SJCRH30 (cell line): ENCODE results near the gene PRELID3B. TPM values are rescaled to one million over a fixed set of nuclear protein-coding genes. Genes with fewer than 3 reads are reported as not detected.

Experiments used
- DNase-seq, 2 experiments: peaks; one replicate each; pipeline ENCODE4 v3.0.0-alpha.2; 2015 to 2020
- H3K27ac ChIP-seq: fragments of 250-450 bp; sonication (Bioruptor Pico); 2 replicates; pipeline ENCODE4 v1.5.1; 2020; ENCODE audit warnings: mild to moderate bottlenecking, moderate library complexity
- H3K27me3 ChIP-seq: fragments of 250-450 bp; sonication (Bioruptor Pico); 2 replicates; pipeline ENCODE4 v1.5.1; 2020; ENCODE audit warnings: mild to moderate bottlenecking, moderate library complexity
- H3K36me3 ChIP-seq: fragments of 250-450 bp; sonication (Bioruptor Pico); 2 replicates; pipeline ENCODE4 v1.5.1; 2020; ENCODE audit warnings: mild to moderate bottlenecking, moderate library complexity
- H3K4me1 ChIP-seq: fragments of 250-450 bp; sonication (Bioruptor Pico); 2 replicates; pipeline ENCODE4 v1.5.1; 2020; ENCODE audit warnings: mild to moderate bottlenecking, moderate library complexity
- H3K4me3 ChIP-seq: fragments of 250-450 bp; sonication (Bioruptor Pico); 2 replicates; pipeline ENCODE4 v1.5.1; 2020; ENCODE audit warnings: mild to moderate bottlenecking, moderate library complexity
- H3K9me3 ChIP-seq: fragments of 250-450 bp; sonication (Bioruptor Pico); replicated peaks from 2 replicates; pipeline ENCODE4 v1.5.1; 2020; ENCODE audit warnings: mild to moderate bottlenecking, moderate library complexity
- total RNA-seq: library from RNA; depleted of rRNA; stranded (reverse); fragments of >200 nt; shearing (Covaris generic); gene quantifications from 2 replicates; pipeline ENCODE4 v1.2.3, GENCODE V29; 2014

PRELID3B gene
- total RNA-seq, 1 experiment from 2014 or later: 331 TPM

GRCh38 chr20:59068534-59068933 is 25.9 kb upstream of the PRELID3B start:
- H3K4me3 ChIP-seq: no peak overlapping the region
- H3K4me1 ChIP-seq: peaks cover 8% of the 10 kb centered on the region
- no peaks in the 10 kb centered on the region for H3K9me3 ChIP-seq
- H3K27ac ChIP-seq: no peak overlapping the region
- no peak for DNase-seq
- no peaks in the 10 kb centered on the region for H3K36me3 ChIP-seq
- peaks cover 14% of the 10 kb centered on the region; the same call in 1 of the 2 replicates for H3K27me3 ChIP-seq

GRCh38 chr20:59064214-59064722 is 21.7 kb upstream of the PRELID3B start:
- Histone ChIP-seq H3K4me3 (no peak overlapping the region), H3K9me3 (no peaks in the 10 kb centered on the region), H3K4me1 (peaks cover 14% of the 10 kb centered on the region), H3K27me3 (0 out of 2 replicates have a peak, but pooled peaks cover 6% of the 10 kb centered on the region), H3K27ac (no peak overlapping the region), H3K36me3 (no peaks in the 10 kb centered on the region)
- peak in 1 of 2 experiments; percentile 45 for DNase-seq

- peak; percentile 61 to 79 for DNase-seq
- Histone ChIP-seq H3K27me3 (0 out of 2 replicates have a peak, but pooled peaks cover 6% of the 10 kb centered on the region), H3K4me1 (peaks cover 14% of the 10 kb centered on the region), H3K9me3 (no peaks in the 10 kb centered on the region), H3K36me3 (no peaks in the 10 kb centered on the region), H3K4me3 (peak overlapping the region; percentile 16), H3K27ac (no peak overlapping the region)
Observed at GRCh38 chr20:59063358-59064213, 21.0 kb upstream of the PRELID3B start.

DNA sequence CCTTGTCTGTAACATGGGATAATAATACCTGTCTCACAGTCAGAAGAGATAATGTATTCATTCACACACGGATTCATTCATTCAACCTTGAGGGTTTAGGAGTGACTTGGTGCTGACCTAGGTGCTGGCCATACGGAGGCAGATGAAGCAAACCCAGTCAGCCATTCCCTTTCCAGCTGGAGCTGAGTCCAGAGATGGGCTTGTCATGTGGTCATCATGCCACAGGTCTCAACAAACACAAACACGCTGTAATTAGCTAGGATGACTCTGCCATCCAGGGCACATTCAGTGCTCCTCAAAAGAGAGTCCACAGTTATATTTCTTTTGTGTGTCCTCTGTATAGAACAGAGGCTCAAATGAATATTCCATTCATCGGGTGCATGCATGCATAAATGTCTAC is 19.5 kb upstream of the PRELID3B start:
- no peaks in the 10 kb centered on the region for H3K36me3 ChIP-seq
- no peaks in the 10 kb centered on the region for H3K9me3 ChIP-seq
- peaks cover 14% of the 10 kb centered on the region for H3K4me1 ChIP-seq
- no peak for DNase-seq
- no peak overlapping the region for H3K4me3 ChIP-seq
- 0 out of 2 replicates have a peak, but pooled peaks cover 6% of the 10 kb centered on the region for H3K27me3 ChIP-seq
- no peak overlapping the region for H3K27ac ChIP-seq

- H3K27me3 ChIP-seq: no peaks in the 10 kb centered on the region
- no peaks in the 10 kb centered on the region for H3K36me3 ChIP-seq
Observed at GRCh38 chr20:59055302-59055701, 12.7 kb upstream of the PRELID3B start.

GRCh38 chr20:59051666-59052185 is 9.1 kb upstream of the PRELID3B start:
- H3K4me3 ChIP-seq: no peak overlapping the region
- no peak overlapping the region for H3K27ac ChIP-seq
- no peaks in the 10 kb centered on the region for H3K27me3 ChIP-seq
- no peaks in the 10 kb centered on the region for H3K9me3 ChIP-seq
- peaks cover 14% of the 10 kb centered on the region; the same call in 1 of the 2 replicates for H3K4me1 ChIP-seq
- peak; percentile 80 to 91 for DNase-seq
- H3K36me3 ChIP-seq: no peaks in the 10 kb centered on the region

More at GRCh38 chr20:59055302-59055701, 12.7 kb upstream of the PRELID3B start:
- Histone ChIP-seq H3K4me3 (no peak overlapping the region), H3K4me1 (peaks cover 14% of the 10 kb centered on the region; the same call in 1 of the 2 replicates), H3K27ac (no peak overlapping the region), H3K9me3 (no peaks in the 10 kb centered on the region)
- peak in 1 of 2 experiments; percentile 39 for DNase-seq

DNA sequence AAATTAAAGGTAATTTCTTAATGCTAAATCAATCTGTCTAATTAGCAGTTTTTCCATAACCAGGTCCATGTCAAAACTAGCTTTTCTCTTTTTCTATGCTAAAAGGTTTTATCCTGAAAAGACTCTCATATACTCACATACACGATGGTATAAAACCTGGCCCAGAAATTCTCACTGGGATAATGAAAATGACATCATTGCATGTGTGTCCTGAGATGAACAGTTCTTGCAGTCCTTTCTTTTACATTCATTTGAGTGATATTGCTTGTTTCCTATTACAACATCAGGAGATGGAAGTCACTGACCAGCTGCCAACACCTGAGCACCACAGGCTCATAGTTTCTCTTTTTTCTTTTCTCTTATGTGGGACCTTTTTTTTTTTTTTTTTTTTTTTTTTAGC is 7.9 kb upstream of the PRELID3B start:
- no peak overlapping the region for H3K4me3 ChIP-seq
- H3K27ac ChIP-seq: no peak overlapping the region

DNA sequence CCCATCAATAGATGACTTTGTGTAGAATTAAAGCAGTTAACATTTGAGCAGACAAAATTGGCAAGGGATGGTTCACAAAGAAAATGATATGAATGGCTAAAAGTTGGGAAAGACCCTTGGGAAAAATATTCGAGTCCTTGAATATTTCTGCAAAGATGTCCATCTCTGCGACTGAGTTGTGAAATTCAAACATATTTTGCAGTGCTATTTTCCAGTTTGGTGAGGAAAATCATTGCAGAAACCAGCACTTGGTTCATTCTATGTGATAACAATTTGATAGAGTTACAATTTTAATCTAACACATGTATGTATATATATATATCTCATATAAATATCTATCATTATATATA is 6.1 kb upstream of the PRELID3B start:
- no peak for DNase-seq
- Histone ChIP-seq H3K27me3 (no peaks in the 10 kb centered on the region), H3K4me3 (no peak overlapping the region), H3K4me1 (peaks cover 16% of the 10 kb centered on the region; the same call in 1 of the 2 replicates), H3K36me3 (no peaks in the 10 kb centered on the region), H3K9me3 (no peaks in the 10 kb centered on the region), H3K27ac (no peak overlapping the region)

More for the DNA sequence above, 7.9 kb upstream of the PRELID3B start:
- DNase-seq: no peak
- Histone ChIP-seq H3K36me3 (no peaks in the 10 kb centered on the region), H3K9me3 (no peaks in the 10 kb centered on the region), H3K4me1 (peaks cover 14% of the 10 kb centered on the region; the same call in 1 of the 2 replicates), H3K27me3 (no peaks in the 10 kb centered on the region)

DNA sequence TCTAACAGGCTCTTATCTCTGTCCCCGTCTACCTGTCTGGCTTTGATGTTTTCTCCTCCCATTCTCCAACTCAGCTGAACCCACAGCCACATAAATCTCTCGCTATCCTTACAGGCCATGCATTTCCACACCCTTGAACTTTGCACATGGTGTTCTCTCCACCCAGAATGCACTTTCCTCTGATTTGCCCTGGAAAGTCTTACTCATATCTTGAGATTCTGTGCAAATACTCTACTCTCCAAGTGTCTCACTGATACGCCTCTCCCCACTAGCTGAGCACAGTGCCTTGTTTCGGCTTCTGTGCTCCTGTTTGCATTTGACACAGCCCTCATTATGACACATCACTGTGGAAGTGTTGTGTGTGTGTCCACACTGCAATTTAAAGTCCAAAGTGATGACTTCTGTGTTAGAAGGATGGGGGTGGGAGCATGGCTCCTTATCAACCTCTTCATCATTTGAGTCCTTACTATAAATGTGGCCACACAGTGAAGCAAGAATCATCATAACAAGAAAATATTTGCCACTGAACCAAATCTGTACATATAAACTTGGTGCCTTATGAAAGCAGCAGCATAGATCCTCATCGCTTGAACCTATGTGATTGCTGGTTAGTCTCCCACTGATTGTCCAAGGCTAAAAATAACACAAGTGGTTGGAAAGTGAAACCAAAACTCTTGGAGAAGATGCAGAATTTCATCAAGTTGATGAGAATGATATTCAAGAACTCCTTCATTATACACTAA is 5.5 kb upstream of the PRELID3B start:
- H3K27ac ChIP-seq: no peak overlapping the region
- peaks cover 16% of the 10 kb centered on the region; the same call in 1 of the 2 replicates for H3K4me1 ChIP-seq
- no peaks in the 10 kb centered on the region for H3K9me3 ChIP-seq
- H3K27me3 ChIP-seq: no peaks in the 10 kb centered on the region
- no peaks in the 10 kb centered on the region for H3K36me3 ChIP-seq
- no peak for DNase-seq
- no peak overlapping the region for H3K4me3 ChIP-seq

DNA sequence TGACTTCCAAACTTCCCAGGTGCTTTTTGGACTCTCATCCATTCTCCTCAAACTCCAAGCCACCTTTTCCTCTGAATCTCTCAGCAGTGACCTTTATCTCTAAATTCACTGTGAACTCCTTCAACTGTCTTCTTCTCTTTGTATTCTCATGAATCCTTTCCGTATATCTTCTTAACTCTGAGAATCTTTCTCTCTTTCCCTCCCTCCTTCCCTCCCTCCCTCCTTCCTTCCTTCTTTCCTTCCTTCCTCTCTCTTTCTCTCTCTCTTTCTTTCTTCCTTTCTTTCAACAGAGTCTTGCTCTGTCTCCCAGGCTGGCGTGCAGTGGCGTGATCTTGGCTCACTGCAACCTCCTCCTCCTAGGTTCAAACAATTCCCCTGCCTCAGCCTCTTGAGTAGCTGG is 4.3 kb upstream of the PRELID3B start:
- Histone ChIP-seq H3K9me3 (no peaks in the 10 kb centered on the region), H3K4me1 (peaks cover 10% of the 10 kb centered on the region; the same call in 1 of the 2 replicates), H3K27me3 (no peaks in the 10 kb centered on the region), H3K36me3 (no peaks in the 10 kb centered on the region), H3K27ac (no peak overlapping the region), H3K4me3 (no peak overlapping the region)
- no peak for DNase-seq

DNA sequence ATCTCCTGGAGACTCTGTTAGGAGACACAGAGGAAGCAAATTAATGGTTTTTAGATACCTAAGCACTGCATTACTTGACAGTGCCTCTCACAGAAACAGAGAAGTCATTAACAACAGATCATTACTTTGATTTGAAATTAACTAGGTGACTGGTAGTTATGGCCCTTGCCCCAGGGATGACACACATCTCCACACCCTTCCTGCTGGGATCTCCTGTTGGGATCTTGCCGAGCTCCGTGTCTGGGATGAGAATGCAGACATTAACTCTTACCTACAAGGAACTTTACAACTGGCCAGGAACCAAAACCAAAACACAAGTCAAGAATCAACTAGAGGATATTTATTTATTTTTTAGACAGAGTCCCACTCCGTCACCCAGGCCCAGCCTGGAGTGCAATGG is 2.2 kb upstream of the PRELID3B start:
- Histone ChIP-seq H3K4me3 (no peak overlapping the region), H3K27me3 (no peaks in the 10 kb centered on the region), H3K36me3 (peaks cover 10% of the 10 kb centered on the region), H3K9me3 (no peaks in the 10 kb centered on the region), H3K27ac (no peak overlapping the region), H3K4me1 (peaks cover 13% of the 10 kb centered on the region)
- no peak for DNase-seq

- H3K4me1 ChIP-seq: peaks cover 13% of the 10 kb centered on the region
Observed at GRCh38 chr20:59044295-59044694, 1.7 kb upstream of the PRELID3B start.

DNA sequence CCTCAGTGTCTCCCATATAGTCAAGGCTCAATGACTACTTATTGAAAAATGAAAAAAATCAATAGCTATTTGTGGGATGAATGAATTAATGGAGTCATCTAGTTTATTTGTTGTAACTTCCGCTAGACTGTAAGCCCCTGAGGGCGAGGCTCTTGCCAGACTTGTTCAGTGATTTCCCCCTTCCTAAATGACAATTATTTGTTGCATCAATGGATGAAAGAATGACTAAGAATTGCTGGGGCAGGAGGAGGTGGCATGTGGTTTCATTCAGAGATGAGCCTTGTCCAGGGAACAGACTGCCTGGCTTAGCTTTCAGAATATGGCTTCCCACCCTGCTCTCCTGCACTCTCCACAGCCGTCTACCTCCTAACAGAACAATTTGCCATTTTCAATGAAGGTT is 1.1 kb upstream of the PRELID3B start:
- DNase-seq: peak in 1 of 2 experiments; percentile 47
- Histone ChIP-seq H3K27me3 (no peaks in the 10 kb centered on the region), H3K9me3 (no peaks in the 10 kb centered on the region), H3K4me3 (peak overlapping the region; percentile 87), H3K36me3 (peaks cover 20% of the 10 kb centered on the region), H3K27ac (no peak overlapping the region), H3K4me1 (peaks cover 18% of the 10 kb centered on the region)

More at GRCh38 chr20:59044295-59044694, 1.7 kb upstream of the PRELID3B start:
- peaks cover 15% of the 10 kb centered on the region for H3K36me3 ChIP-seq
- no peak overlapping the region for H3K4me3 ChIP-seq
- no peak overlapping the region for H3K27ac ChIP-seq
- no peaks in the 10 kb centered on the region for H3K9me3 ChIP-seq
- H3K27me3 ChIP-seq: no peaks in the 10 kb centered on the region
- no peak for DNase-seq

DNA sequence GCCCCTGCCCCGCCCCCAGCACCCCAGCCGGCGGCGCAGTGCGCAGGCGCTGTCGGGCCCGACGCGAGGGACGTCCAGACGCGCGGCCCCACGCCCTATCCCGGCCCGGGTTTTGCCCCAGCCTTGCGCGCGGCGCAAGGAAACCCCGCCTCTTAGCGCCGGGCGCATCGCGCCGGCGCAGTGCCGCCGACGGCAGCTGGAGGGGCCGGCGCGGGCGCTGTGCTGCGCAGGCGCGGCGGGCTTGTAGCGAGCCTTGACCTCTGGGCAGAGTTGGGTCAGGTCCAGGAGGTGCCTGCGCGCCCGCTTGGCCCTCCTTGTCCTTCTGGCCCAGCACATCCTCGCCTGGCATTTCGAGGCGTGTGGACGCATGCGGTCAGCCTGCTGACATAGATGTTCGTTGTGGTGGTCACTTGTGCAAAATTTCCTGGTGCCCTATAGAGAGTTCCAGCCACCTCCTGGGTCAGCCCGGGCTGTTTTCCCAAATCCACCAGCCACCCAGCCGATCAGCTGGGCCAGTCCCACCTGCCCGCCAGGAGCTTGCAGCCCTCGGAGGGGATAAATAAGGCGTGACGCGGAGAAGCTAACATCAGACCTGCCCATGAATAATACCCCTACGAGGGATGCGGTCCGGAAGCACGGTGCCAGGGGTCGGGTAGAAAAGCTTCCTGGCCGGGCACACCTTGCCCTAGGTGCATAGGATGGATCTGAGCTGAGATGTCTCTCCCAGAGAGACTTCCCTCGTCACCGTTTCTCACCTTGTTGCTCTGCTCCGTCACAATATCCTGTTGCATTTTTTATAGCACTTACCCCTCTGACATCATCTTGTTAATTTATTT is 428 bp upstream of the PRELID3B start:
- no peaks in the 10 kb centered on the region for H3K27me3 ChIP-seq
- H3K4me1 ChIP-seq: peaks cover 18% of the 10 kb centered on the region
- DNase-seq: peak; percentile 98 to 99
- H3K27ac ChIP-seq: peak overlapping the region; percentile 70; the same call in 1 of the 2 replicates
- peak overlapping the region; percentile 87 for H3K4me3 ChIP-seq
- no peaks in the 10 kb centered on the region for H3K9me3 ChIP-seq
- H3K36me3 ChIP-seq: peaks cover 27% of the 10 kb centered on the region
